Mesothelial cell of epicardium (in vitro differentiated cells): ENCODE results near the gene CLIP2. TPM values are rescaled to one million over a fixed set of nuclear protein-coding genes. Genes with fewer than 3 reads are reported as not detected.
"Not testable (repeated sequence)": the region's sequence is repeated elsewhere in the genome, so short reads cannot be mapped to it uniquely, and the experiment has no call there.

Experiments used
- DNase-seq, 2 experiments: peaks; one replicate each; pipeline ENCODE4 v3.0.0; 2021; ENCODE audit warnings: low spot score in 2 of 2; ENCODE audit not compliant: unreplicated experiment in 2 of 2
- H3K27ac Mint-ChIP-seq: 2 replicates; pipeline ENCODE4 v1.8.0; 2021; ENCODE audit warnings: mixed read lengths
- H3K27me3 Mint-ChIP-seq: 2 replicates; pipeline ENCODE4 v1.8.0; 2021; ENCODE audit warnings: low read depth, mixed read lengths
- H3K36me3 Mint-ChIP-seq: 2 replicates; pipeline ENCODE4 v1.8.0; 2021; ENCODE audit warnings: mixed read lengths
- H3K4me1 Mint-ChIP-seq: 2 replicates; pipeline ENCODE4 v1.8.0; 2021; ENCODE audit warnings: mixed read lengths
- H3K4me3 Mint-ChIP-seq: 2 replicates; pipeline ENCODE4 v1.8.0; 2021; ENCODE audit warnings: mild to moderate bottlenecking, moderate library complexity, mixed read lengths
- H3K9me3 Mint-ChIP-seq: 2 replicates; pipeline ENCODE4 v1.8.0; 2021; ENCODE audit warnings: mixed read lengths
- CTCF ChIP-seq: fragments of 200-600 bp; sonication (generic); IDR thresholded peaks from one replicate; pipeline ENCODE4 v1.5.0; 2021; ENCODE audit warnings: antibody characterized with exemption; ENCODE audit not compliant: unreplicated experiment
- total RNA-seq: library from RNA; stranded (reverse); gene quantifications from 3 replicates; pipeline ENCODE4 v1.2.1, GENCODE V29; 2021

CLIP2 gene
- total RNA-seq, 1 donor from 2014 or later, result 40.2 TPM

- H3K27me3 Mint-ChIP-seq, result peaks cover 9% of the 10 kb centered on the region
- H3K4me1 Mint-ChIP-seq, result peaks cover 6% of the 10 kb centered on the region
- H3K9me3 Mint-ChIP-seq, result peaks cover 2% of the 10 kb centered on the region
- no peak overlapping the region for H3K4me3 Mint-ChIP-seq
- H3K36me3 Mint-ChIP-seq, result peaks cover 18% of the 10 kb centered on the region
- no peak for TF ChIP-seq CTCF
- no peak overlapping the region for H3K27ac Mint-ChIP-seq
- DNase-seq, result no peak
These were observed 87.2 kb downstream of the CLIP2 start for GRCh38 chr7:74376256-74377036.

GRCh38 chr7:74379938-74380337 is 90.7 kb downstream of the CLIP2 start:
- H3K27me3 Mint-ChIP-seq, result no peaks in the 10 kb centered on the region
- no peak overlapping the region for H3K27ac Mint-ChIP-seq
- no peak for TF ChIP-seq CTCF
- DNase-seq, result no peak
- no peak overlapping the region for H3K4me3 Mint-ChIP-seq
- H3K4me1 Mint-ChIP-seq, result no peaks in the 10 kb centered on the region
- peaks cover 5% of the 10 kb centered on the region for H3K9me3 Mint-ChIP-seq
- peaks cover 30% of the 10 kb centered on the region for H3K36me3 Mint-ChIP-seq

GRCh38 chr7:74380720-74381119 is 91.5 kb downstream of the CLIP2 start:
- H3K9me3 Mint-ChIP-seq, result peaks cover 5% of the 10 kb centered on the region
- H3K4me1 Mint-ChIP-seq, result no peaks in the 10 kb centered on the region
- DNase-seq, result no peak
- H3K4me3 Mint-ChIP-seq, result no peak overlapping the region
- no peak for TF ChIP-seq CTCF
- H3K36me3 Mint-ChIP-seq, result peaks cover 30% of the 10 kb centered on the region
- no peaks in the 10 kb centered on the region for H3K27me3 Mint-ChIP-seq
- H3K27ac Mint-ChIP-seq, result no peak overlapping the region

- not testable (repeated sequence) for H3K9me3 Mint-ChIP-seq, H3K4me3 Mint-ChIP-seq, H3K27ac Mint-ChIP-seq, H3K4me1 Mint-ChIP-seq, DNase-seq, H3K27me3 Mint-ChIP-seq
- peaks cover 31% of the 10 kb centered on the region for H3K36me3 Mint-ChIP-seq
These were observed 94.9 kb downstream of the CLIP2 start for GRCh38 chr7:74384086-74384485.

DNA sequence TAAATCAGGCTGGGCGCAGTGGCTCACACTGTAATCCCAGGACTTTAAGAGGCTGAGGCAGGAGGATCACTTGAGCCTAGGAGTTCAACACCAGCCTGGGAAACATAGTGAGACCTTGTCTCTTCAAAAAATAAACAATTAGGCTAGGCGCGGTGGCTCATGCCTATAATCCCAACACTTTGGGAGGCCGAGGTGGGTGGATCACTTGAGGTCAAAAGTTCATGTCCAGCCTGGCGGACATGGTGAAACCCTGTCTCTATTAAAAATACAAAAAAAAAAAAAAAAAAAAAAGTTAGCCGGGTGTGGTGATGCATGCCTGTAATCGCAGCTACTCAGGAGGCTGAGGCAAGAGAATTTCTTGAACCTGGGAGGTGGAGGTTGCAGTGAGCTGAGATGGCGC is 95.6 kb downstream of the CLIP2 start:
- not testable (repeated sequence) for H3K9me3 Mint-ChIP-seq, H3K4me1 Mint-ChIP-seq, H3K27me3 Mint-ChIP-seq, H3K4me3 Mint-ChIP-seq, DNase-seq, H3K27ac Mint-ChIP-seq
- H3K36me3 Mint-ChIP-seq, result peaks cover 31% of the 10 kb centered on the region

DNA sequence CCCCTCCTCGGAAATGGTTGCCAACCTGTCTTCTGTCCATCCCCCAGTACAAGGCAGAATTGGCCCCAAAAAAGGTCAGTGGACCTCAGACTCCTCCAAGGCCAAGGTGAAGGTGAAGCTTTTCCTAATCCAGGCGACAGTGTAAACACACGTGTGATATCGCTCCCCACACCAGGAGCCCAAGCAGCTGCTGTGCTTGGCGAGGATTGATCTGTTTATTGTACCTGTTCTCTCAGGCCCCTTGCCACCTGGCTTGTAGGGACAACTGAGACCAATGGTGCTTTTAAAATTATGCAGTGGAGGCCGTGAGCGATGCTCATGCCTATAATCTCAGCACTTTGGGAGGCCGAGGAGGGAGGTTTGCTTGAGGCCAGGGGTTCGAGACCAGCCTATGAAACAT is 98.4 kb downstream of the CLIP2 start:
- Mint-ChIP-seq H3K27ac (no peak overlapping the region), H3K9me3 (no peaks in the 10 kb centered on the region), H3K4me3 (no peak overlapping the region), H3K36me3 (peaks cover 20% of the 10 kb centered on the region), H3K27me3 (no peaks in the 10 kb centered on the region), H3K4me1 (no peaks in the 10 kb centered on the region)
- no peak for DNase-seq
- no peak for TF ChIP-seq CTCF
